Endothelial cell (in vitro differentiated cells): ENCODE results near the gene CSRP3. TPM values are rescaled to one million over a fixed set of nuclear protein-coding genes. Genes with fewer than 3 reads are reported as not detected.

ENCODE experiments used
- DNase-seq: peaks from one replicate; pipeline ENCODE4 v3.0.0; 2021; ENCODE audit warnings: low spot score
- H3K27ac Mint-ChIP-seq: one replicate; pipeline ENCODE4 v1.8.0; 2021; ENCODE audit warnings: mixed read lengths, inconsistent platforms; ENCODE audit not compliant: unreplicated experiment
- H3K27me3 Mint-ChIP-seq: one replicate; pipeline ENCODE4 v1.8.0; 2021; ENCODE audit warnings: mild to moderate bottlenecking, moderate library complexity, mixed read lengths, inconsistent platforms; ENCODE audit not compliant: unreplicated experiment
- H3K36me3 Mint-ChIP-seq: one replicate; pipeline ENCODE4 v1.8.0; 2021; ENCODE audit warnings: mild to moderate bottlenecking, low read depth, mixed read lengths, inconsistent platforms; ENCODE audit not compliant: unreplicated experiment
- H3K4me1 Mint-ChIP-seq: one replicate; pipeline ENCODE4 v1.8.0; 2021; ENCODE audit warnings: mild to moderate bottlenecking, mixed read lengths, inconsistent platforms; ENCODE audit not compliant: unreplicated experiment
- H3K4me3 Mint-ChIP-seq: one replicate; pipeline ENCODE4 v1.8.0; 2021; ENCODE audit warnings: mild to moderate bottlenecking, mixed read lengths, inconsistent platforms; ENCODE audit not compliant: unreplicated experiment
- H3K9me3 Mint-ChIP-seq: one replicate; pipeline ENCODE4 v1.8.0; 2021; ENCODE audit warnings: mixed read lengths, inconsistent platforms; ENCODE audit not compliant: unreplicated experiment
- CTCF ChIP-seq: fragments of 200-600 bp; sonication (generic); IDR thresholded peaks from one replicate; pipeline ENCODE4 v1.5.0; 2021; ENCODE audit warnings: antibody characterized with exemption; ENCODE audit not compliant: unreplicated experiment
- total RNA-seq: library from RNA; stranded (reverse); fragmentation: NEBNext Ultra II Directional; extraction: Animal tissue kit (Norgen Biotek cat#: 25700); gene quantifications from one replicate; pipeline ENCODE4 v1.2.1, GENCODE V29; 2021; ENCODE audit not compliant: unreplicated experiment

CSRP3 gene
- total RNA-seq, 1 donor from 2014 or later: not detected

GRCh38 chr11:19209617-19210370 lies 8.0 kb upstream of the CSRP3 start:
- Mint-ChIP-seq H3K4me3 (no peak overlapping the region), H3K4me1 (no peaks in the 10 kb centered on the region), H3K27ac (no peak overlapping the region), H3K36me3 (no peaks in the 10 kb centered on the region), H3K9me3 (no peaks in the 10 kb centered on the region), H3K27me3 (peaks cover 15% of the 10 kb centered on the region)
- no peak for TF ChIP-seq CTCF
- no peak for DNase-seq

- H3K27me3 Mint-ChIP-seq: peaks cover 15% of the 10 kb centered on the region
- H3K36me3 Mint-ChIP-seq: no peaks in the 10 kb centered on the region
- TF ChIP-seq CTCF: no peak
Observed at GRCh38 chr11:19208959-19209546, 7.3 kb upstream of the CSRP3 start.

GRCh38 chr11:19208181-19208580 lies 6.4 kb upstream of the CSRP3 start:
- H3K27me3 Mint-ChIP-seq: peaks cover 15% of the 10 kb centered on the region
- H3K9me3 Mint-ChIP-seq: no peaks in the 10 kb centered on the region
- H3K4me3 Mint-ChIP-seq: no peak overlapping the region
- no peaks in the 10 kb centered on the region for H3K36me3 Mint-ChIP-seq
- TF ChIP-seq CTCF: no peak
- no peak overlapping the region for H3K27ac Mint-ChIP-seq
- DNase-seq: no peak
- no peaks in the 10 kb centered on the region for H3K4me1 Mint-ChIP-seq

More at GRCh38 chr11:19208959-19209546, 7.3 kb upstream of the CSRP3 start:
- Mint-ChIP-seq H3K27ac (no peak overlapping the region), H3K9me3 (no peaks in the 10 kb centered on the region), H3K4me3 (no peak overlapping the region), H3K4me1 (no peaks in the 10 kb centered on the region)
- no peak for DNase-seq

- no peak for TF ChIP-seq CTCF
- no peak for DNase-seq
- H3K27ac Mint-ChIP-seq: no peak overlapping the region
- H3K4me3 Mint-ChIP-seq: no peak overlapping the region
- H3K27me3 Mint-ChIP-seq: peaks cover 15% of the 10 kb centered on the region
- H3K9me3 Mint-ChIP-seq: no peaks in the 10 kb centered on the region
- no peaks in the 10 kb centered on the region for H3K36me3 Mint-ChIP-seq
- peaks cover 3% of the 10 kb centered on the region for H3K4me1 Mint-ChIP-seq
Observed at GRCh38 chr11:19204836-19205235, 3.1 kb upstream of the CSRP3 start.
